ENCODE results near the gene TLE3. TPM values are rescaled to one million over a fixed set of nuclear protein-coding genes. Genes with fewer than 3 reads are reported as not detected.

TLE3 gene
- total and polyA plus RNA-seq, 2 of the 13 experiments (the other 11 are each of a cell fraction or from before 2014, with no cell fraction given) = 11.9 to 13.8 TPM

GRCh38 chr15:70140543-70141375 lies 43.0 kb upstream of the TLE3 start (continued):
- no peak for TF ChIP-seq ZBTB49 (CRISPR knock-in tag; IDR thresholded peaks at IDR 0.05; ENCODE audit: borderline replicate concordance)
- TF ChIP-seq NFAT5 (CRISPR knock-in tag; IDR thresholded peaks at IDR 0.05) = no peak
- no peak for TF ChIP-seq CENPX (CRISPR knock-in tag; IDR thresholded peaks at IDR 0.05)
- no peak for TF ChIP-seq ZNF563 (CRISPR knock-in tag; IDR thresholded peaks at IDR 0.05)
- TF ChIP-seq ZNF775 (CRISPR knock-in tag; IDR thresholded peaks at IDR 0.05; ENCODE audit: borderline replicate concordance) = 0 out of 2 replicates have a peak, but pooled peaks have one; percentile 23
- peak; percentile 100 for TF ChIP-seq HIVEP1 (CRISPR knock-in tag; IDR thresholded peaks at IDR 0.05)
- TF ChIP-seq, protein P1, sequence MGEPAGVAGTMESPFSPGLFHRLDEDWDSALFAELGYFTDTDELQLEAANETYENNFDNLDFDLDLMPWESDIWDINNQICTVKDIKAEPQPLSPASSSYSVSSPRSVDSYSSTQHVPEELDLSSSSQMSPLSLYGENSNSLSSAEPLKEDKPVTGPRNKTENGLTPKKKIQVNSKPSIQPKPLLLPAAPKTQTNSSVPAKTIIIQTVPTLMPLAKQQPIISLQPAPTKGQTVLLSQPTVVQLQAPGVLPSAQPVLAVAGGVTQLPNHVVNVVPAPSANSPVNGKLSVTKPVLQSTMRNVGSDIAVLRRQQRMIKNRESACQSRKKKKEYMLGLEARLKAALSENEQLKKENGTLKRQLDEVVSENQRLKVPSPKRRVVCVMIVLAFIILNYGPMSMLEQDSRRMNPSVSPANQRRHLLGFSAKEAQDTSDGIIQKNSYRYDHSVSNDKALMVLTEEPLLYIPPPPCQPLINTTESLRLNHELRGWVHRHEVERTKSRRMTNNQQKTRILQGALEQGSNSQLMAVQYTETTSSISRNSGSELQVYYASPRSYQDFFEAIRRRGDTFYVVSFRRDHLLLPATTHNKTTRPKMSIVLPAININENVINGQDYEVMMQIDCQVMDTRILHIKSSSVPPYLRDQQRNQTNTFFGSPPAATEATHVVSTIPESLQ (CRISPR knock-in tag; conservative IDR thresholded peaks at IDR 0.05) = no peak
- no peak for TF ChIP-seq MATR3 (CRISPR knock-in tag; IDR thresholded peaks at IDR 0.05)
- TF ChIP-seq ARID4A (CRISPR knock-in tag; IDR thresholded peaks at IDR 0.05; ENCODE audit: borderline replicate concordance) = peak; percentile 70; the same call in 1 of the 2 replicates
- TF ChIP-seq MZF1 (CRISPR knock-in tag; IDR thresholded peaks at IDR 0.05; ENCODE audit: borderline replicate concordance) = no peak
- TF ChIP-seq CEBPG (CRISPR knock-in tag; IDR thresholded peaks at IDR 0.05) = peak; percentile 90
- TF ChIP-seq IRF2 (CRISPR knock-in tag; IDR thresholded peaks at IDR 0.05) = peak; percentile 88
- TF ChIP-seq SYNCRIP (IDR thresholded peaks at IDR 0.05; ENCODE audit: insufficient read depth, low read depth, low read length) = no peak
- TF ChIP-seq ZNF383 (CRISPR knock-in tag; IDR thresholded peaks at IDR 0.05; ENCODE audit: borderline replicate concordance) = no peak
